Measurements from ENCODE around the gene REC8. TPM values are rescaled to one million over a fixed set of nuclear protein-coding genes. Genes with fewer than 3 reads are reported as not detected.

Gene REC8
- polyA plus RNA-seq, 4 donors, result 23.0 to 135 (median 40.7) TPM

DNA sequence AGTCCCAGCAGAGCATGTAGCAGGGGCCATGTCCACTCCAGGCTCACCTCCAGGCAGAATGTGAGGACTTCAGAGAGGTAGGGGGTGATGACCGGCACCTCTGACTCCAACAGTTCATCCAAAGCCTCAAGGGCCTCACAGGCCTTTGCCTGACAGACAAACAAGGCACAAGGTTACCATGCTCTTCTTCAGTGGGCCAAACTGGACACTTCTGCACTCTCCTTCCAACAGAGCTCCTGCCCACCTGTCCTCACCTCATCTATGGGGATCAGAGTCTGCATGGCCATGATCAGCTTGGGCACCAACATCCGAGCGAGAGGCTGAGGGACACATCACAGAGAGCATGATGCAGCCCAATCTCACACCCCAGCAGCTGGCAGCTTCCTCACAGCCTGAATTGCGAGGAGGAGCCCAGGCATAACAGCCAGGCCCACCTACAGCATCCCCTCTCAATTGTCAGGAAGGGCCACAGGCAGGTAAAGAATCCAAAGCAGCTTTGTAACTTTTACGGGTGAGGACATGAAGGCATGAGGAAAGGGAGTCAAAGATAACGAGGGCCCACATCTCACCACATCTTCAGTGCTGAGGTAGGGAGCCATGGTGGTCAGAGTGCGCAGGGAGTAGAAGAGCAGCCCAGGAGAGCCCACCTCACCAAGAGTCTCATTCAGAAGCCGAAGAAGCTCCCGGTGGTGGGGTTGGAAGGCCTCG lies 15.1 kb downstream of the REC8 start:
- no peak overlapping the region for H3K4me3 ChIP-seq (ENCODE audit: low read depth in 1 of 3, low read length in 3 of 3)
- WGBS, 3 donors, result 90 to 94% (median 92%) methylated on average over 9 to 10 of the region's 10 CpGs
- peaks cover 0 to 24% (median 6%) of the 10 kb centered on the region in 3 donors for H3K4me1 ChIP-seq (ENCODE audit: control insufficient read depth in 3 of 3, insufficient read depth in 2 of 3, low read depth in 1 of 3, low read length in 2 of 3)
- DNase-seq (no peak), FAIRE-seq (no peak)
- H3K27me3 ChIP-seq (ENCODE audit: control insufficient read depth in 3 of 3, insufficient read depth in 3 of 3, low read length in 3 of 3), result no peaks in the 10 kb centered on the region
- H3K9me3 ChIP-seq (ENCODE audit: control insufficient read depth in 2 of 2, insufficient read depth in 1 of 2, low read depth in 1 of 2, low read length in 1 of 2), result no peaks in the 10 kb centered on the region
- peaks cover 0 to 73% (median 10%) of the 10 kb centered on the region in 3 donors for H3K36me3 ChIP-seq (ENCODE audit: control insufficient read depth in 3 of 3, insufficient read depth in 2 of 3, low read depth in 1 of 3, low read length in 3 of 3)
- H3K27ac ChIP-seq (ENCODE audit: low read depth in 1 of 3, low read length in 2 of 3), result no peak overlapping the region

DNA sequence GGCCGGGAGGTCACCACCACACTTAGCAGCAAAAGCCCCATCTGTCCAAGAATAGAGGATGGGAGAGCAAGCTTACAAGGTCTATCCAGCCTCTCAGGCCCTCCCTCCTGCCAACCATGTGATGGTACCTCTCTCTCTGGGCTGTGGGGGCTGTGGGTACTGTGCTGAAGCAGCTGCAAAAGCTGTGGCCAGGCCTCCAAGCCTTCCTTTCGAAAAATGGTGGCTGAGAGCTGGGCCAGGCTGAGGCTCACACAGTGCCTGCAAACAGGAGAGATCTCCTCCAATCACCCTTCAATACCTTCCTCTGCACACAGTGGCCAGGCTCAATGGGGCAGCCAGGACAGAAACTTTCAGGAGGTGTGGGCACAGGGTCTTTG lies 15.6 kb downstream of the REC8 start:
- Histone ChIP-seq H3K9me3 (ENCODE audit: control insufficient read depth in 2 of 2, insufficient read depth in 1 of 2, low read depth in 1 of 2, low read length in 1 of 2) (no peaks in the 10 kb centered on the region), H3K27me3 (ENCODE audit: control insufficient read depth in 3 of 3, insufficient read depth in 3 of 3, low read length in 3 of 3) (no peaks in the 10 kb centered on the region), H3K4me3 (ENCODE audit: low read depth in 1 of 3, low read length in 3 of 3) (peak overlapping the region in 1 of 3 donors; percentile 80), H3K27ac (ENCODE audit: low read depth in 1 of 3, low read length in 2 of 3) (peak overlapping the region in 2 of 3 donors; percentile 8 to 84), H3K4me1 (ENCODE audit: control insufficient read depth in 3 of 3, insufficient read depth in 2 of 3, low read depth in 1 of 3, low read length in 2 of 3) (peaks cover 0 to 21% (median 6%) of the 10 kb centered on the region in 3 donors), H3K36me3 (ENCODE audit: control insufficient read depth in 3 of 3, insufficient read depth in 2 of 3, low read depth in 1 of 3, low read length in 3 of 3) (peaks cover 0 to 73% (median 10%) of the 10 kb centered on the region in 3 donors)
- DNase-seq (no peak), FAIRE-seq (no peak)
- WGBS, 3 donors, result 86 to 92% (median 90%) methylated on average over 2 of the region's 2 CpGs

DNA sequence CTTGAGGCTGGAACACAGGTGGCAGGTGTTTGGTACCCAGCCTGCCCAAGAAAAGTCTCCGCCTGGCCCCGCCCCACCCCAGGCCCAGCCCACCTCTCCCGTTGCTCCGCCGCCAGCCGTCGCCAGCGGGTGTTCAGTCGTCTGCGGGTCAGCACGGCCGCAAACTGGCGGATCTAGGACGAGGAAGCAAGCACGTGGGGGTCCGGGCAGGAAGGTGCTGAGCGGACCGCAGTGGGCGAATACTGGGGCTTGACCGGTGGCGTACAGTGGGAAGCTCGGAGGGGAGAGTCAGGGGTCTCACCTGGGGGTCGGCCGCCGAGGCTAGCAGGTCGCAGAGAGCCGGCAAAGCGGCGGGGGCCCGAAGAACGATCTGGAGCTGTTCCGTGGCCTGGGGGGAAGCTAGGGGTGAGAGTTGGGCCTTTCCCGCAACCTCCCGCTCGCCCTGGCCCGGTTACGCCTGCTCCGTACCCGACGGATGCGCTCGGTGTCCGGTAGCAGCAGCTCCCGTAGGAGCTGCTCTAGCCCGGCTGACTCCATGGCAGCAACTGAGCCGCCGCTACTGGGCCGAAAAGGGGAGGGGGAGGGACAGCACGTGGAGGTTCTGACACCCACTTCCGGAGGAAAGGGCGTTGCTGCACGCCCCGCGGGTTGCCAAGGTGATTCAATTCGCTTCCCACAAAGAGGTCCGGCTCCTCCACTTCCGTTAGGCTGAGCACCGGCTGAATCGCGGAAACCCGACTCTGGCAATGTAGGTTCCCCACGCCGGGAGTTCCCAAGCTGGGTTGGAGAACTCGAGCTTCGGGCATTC lies 16.6 kb downstream of the REC8 start, which contains the start of gene IPO4:
Gene IPO4, minus strand, starts transcription at position 566 of the 808 bp plus-strand sequence. Its CDS starts 29 bp downstream, at position 537.
- FAIRE-seq (no peak), DNase-seq (peak; percentile 96 to 97)
- H3K4me3 ChIP-seq (ENCODE audit: low read depth in 1 of 3, low read length in 3 of 3), result peak within 1 kb of the TSS; percentile 54 to 80 (median 70)
- peaks cover 0 to 21% (median 6%) of the 10 kb centered on the region in 3 donors for H3K4me1 ChIP-seq (ENCODE audit: control insufficient read depth in 3 of 3, insufficient read depth in 2 of 3, low read depth in 1 of 3, low read length in 2 of 3)
- 0% methylated on average over 59 to 65 of the region's 65 CpGs for WGBS, 3 donors
- peak within 1 kb of the TSS in 2 of 3 donors; percentile 74 to 84 for H3K27ac ChIP-seq (ENCODE audit: low read depth in 1 of 3, low read length in 2 of 3)
- H3K27me3 ChIP-seq (ENCODE audit: control insufficient read depth in 3 of 3, insufficient read depth in 3 of 3, low read length in 3 of 3), result no peaks in the 10 kb centered on the region
- peaks cover 0 to 71% (median 5%) of the 10 kb centered on the region in 3 donors for H3K36me3 ChIP-seq (ENCODE audit: control insufficient read depth in 3 of 3, insufficient read depth in 2 of 3, low read depth in 1 of 3, low read length in 3 of 3)
- H3K9me3 ChIP-seq (ENCODE audit: control insufficient read depth in 2 of 2, insufficient read depth in 1 of 2, low read depth in 1 of 2, low read length in 1 of 2), result no peaks in the 10 kb centered on the region

DNA sequence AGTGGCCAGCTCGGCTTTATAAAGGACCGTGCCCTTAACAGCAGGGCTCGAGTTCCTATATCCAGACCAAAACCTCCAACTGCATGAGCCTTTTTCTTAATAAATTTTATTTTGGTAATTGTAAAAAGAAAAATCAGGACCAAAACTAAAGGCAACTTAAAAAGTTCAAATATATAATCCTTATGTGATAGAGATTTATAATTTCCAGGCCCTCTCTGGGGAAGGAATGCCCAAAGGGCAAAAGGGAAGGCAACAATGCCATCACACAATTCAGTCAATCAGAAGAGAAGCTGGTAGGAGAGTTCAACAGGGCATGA lies 17.1 kb downstream of the REC8 start:
- Histone ChIP-seq H3K27me3 (ENCODE audit: control insufficient read depth in 3 of 3, insufficient read depth in 3 of 3, low read length in 3 of 3) (no peaks in the 10 kb centered on the region), H3K36me3 (ENCODE audit: control insufficient read depth in 3 of 3, insufficient read depth in 2 of 3, low read depth in 1 of 3, low read length in 3 of 3) (peaks cover 0 to 65% (median 4%) of the 10 kb centered on the region in 3 donors), H3K27ac (ENCODE audit: low read depth in 1 of 3, low read length in 2 of 3) (peak overlapping the region in 2 of 3 donors; percentile 42 to 44), H3K4me3 (ENCODE audit: low read depth in 1 of 3, low read length in 3 of 3) (peak overlapping the region in 1 of 3 donors; percentile 80), H3K9me3 (ENCODE audit: control insufficient read depth in 2 of 2, insufficient read depth in 1 of 2, low read depth in 1 of 2, low read length in 1 of 2) (no peaks in the 10 kb centered on the region), H3K4me1 (ENCODE audit: control insufficient read depth in 3 of 3, insufficient read depth in 2 of 3, low read depth in 1 of 3, low read length in 2 of 3) (peaks cover 0 to 22% (median 6%) of the 10 kb centered on the region in 3 donors)
- WGBS, 3 donors, result 0 to 4% (median 1%) methylated on average over 3 of the region's 3 CpGs
- FAIRE-seq (no peak), DNase-seq (no peak)

DNA sequence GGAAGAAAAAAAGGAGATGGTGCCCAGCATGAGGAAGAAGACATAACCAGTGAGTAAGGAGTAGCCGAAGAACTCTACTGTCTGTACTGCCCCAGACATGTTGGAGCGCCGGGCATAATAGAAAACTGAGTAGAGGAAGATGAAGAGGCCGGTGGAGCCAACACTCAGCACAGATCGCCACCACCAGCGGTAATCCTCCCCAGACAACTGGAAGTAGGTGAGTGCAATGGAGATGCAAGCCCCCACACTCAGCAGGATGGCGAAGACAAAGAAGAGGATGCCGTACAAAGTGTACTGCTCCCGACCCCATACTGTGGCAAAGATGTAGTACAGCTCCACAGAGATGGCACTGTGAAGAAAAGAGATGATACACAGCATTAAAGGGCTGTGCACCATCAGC lies 17.6 kb downstream of the REC8 start:
- no peak for FAIRE-seq
- Histone ChIP-seq H3K27me3 (ENCODE audit: control insufficient read depth in 3 of 3, insufficient read depth in 3 of 3, low read length in 3 of 3) (no peaks in the 10 kb centered on the region), H3K4me3 (ENCODE audit: low read depth in 1 of 3, low read length in 3 of 3) (no peak overlapping the region), H3K4me1 (ENCODE audit: control insufficient read depth in 3 of 3, insufficient read depth in 2 of 3, low read depth in 1 of 3, low read length in 2 of 3) (peaks cover 0 to 22% (median 6%) of the 10 kb centered on the region in 3 donors), H3K27ac (ENCODE audit: low read depth in 1 of 3, low read length in 2 of 3) (no peak overlapping the region), H3K36me3 (ENCODE audit: control insufficient read depth in 3 of 3, insufficient read depth in 2 of 3, low read depth in 1 of 3, low read length in 3 of 3) (peaks cover 0 to 61% (median 2%) of the 10 kb centered on the region in 3 donors), H3K9me3 (ENCODE audit: control insufficient read depth in 2 of 2, insufficient read depth in 1 of 2, low read depth in 1 of 2, low read length in 1 of 2) (no peaks in the 10 kb centered on the region)
- DNase-seq, result no peak
- WGBS, 3 donors, result 94 to 96% (median 95%) methylated on average over 9 of the region's 9 CpGs

DNA sequence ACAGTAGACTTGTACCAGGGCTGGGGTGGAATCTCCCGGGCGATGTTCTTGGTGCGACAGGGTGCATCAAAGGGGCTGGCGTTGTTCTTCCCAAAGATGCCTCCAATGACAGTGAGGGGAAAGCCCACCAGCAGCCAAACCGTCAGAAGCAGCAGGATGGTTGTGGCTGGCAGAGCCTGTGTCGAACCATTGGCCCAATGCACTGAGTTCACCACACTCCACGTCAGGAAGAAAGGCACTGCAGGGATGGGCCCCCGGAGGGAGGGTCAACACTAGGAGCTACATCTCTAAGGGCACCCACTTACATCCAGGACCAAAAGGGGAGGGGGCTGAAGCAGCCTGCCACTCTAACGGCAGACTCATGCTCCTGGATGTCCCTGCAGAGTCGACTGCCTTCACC lies 18.5 kb downstream of the REC8 start:
- FAIRE-seq, result no peak
- peaks cover 0 to 51% (median 2%) of the 10 kb centered on the region in 3 donors for H3K36me3 ChIP-seq (ENCODE audit: control insufficient read depth in 3 of 3, insufficient read depth in 2 of 3, low read depth in 1 of 3, low read length in 3 of 3)
- 86 to 94% (median 89%) methylated on average over 10 of the region's 10 CpGs for WGBS, 3 donors
- no peak overlapping the region for H3K27ac ChIP-seq (ENCODE audit: low read depth in 1 of 3, low read length in 2 of 3)
- no peaks in the 10 kb centered on the region for H3K9me3 ChIP-seq (ENCODE audit: control insufficient read depth in 2 of 2, insufficient read depth in 1 of 2, low read depth in 1 of 2, low read length in 1 of 2)
- H3K4me3 ChIP-seq (ENCODE audit: low read depth in 1 of 3, low read length in 3 of 3), result no peak overlapping the region
- DNase-seq, result no peak
- peaks cover 0 to 26% (median 6%) of the 10 kb centered on the region in 3 donors for H3K4me1 ChIP-seq (ENCODE audit: control insufficient read depth in 3 of 3, insufficient read depth in 2 of 3, low read depth in 1 of 3, low read length in 2 of 3)
- H3K27me3 ChIP-seq (ENCODE audit: control insufficient read depth in 3 of 3, insufficient read depth in 3 of 3, low read length in 3 of 3), result no peaks in the 10 kb centered on the region

DNA sequence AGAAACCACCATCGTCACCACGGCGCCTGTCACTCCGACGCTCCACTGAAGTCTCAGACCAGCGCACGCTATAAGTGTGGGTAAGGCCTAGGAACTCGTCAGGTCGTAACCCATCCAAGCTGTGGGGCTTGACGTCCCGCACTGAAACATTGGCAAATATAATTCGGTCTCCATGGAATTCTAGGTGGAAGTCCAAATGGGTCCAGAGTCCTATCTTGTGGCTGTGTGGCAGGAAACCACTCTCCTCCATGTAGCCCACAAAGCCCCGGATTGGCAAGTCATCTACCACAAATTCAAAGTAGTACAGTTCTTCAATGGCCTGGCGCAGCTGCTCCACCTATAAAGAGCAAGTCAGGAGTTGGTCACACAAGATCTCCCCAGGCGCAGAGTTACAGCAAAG lies 21.1 kb downstream of the REC8 start:
- Histone ChIP-seq H3K9me3 (ENCODE audit: control insufficient read depth in 2 of 2, insufficient read depth in 1 of 2, low read depth in 1 of 2, low read length in 1 of 2) (no peaks in the 10 kb centered on the region), H3K27me3 (ENCODE audit: control insufficient read depth in 3 of 3, insufficient read depth in 3 of 3, low read length in 3 of 3) (no peaks in the 10 kb centered on the region), H3K4me1 (ENCODE audit: control insufficient read depth in 3 of 3, insufficient read depth in 2 of 3, low read depth in 1 of 3, low read length in 2 of 3) (peaks cover 0 to 23% (median 5%) of the 10 kb centered on the region in 3 donors), H3K36me3 (ENCODE audit: control insufficient read depth in 3 of 3, insufficient read depth in 2 of 3, low read depth in 1 of 3, low read length in 3 of 3) (peaks cover 0 to 27% (median 2%) of the 10 kb centered on the region in 3 donors), H3K4me3 (ENCODE audit: low read depth in 1 of 3, low read length in 3 of 3) (no peak overlapping the region), H3K27ac (ENCODE audit: low read depth in 1 of 3, low read length in 2 of 3) (no peak overlapping the region)
- DNase-seq (no peak), FAIRE-seq (no peak)
- WGBS, 3 donors, result 93 to 95% (median 94%) methylated on average over 15 of the region's 15 CpGs

DNA sequence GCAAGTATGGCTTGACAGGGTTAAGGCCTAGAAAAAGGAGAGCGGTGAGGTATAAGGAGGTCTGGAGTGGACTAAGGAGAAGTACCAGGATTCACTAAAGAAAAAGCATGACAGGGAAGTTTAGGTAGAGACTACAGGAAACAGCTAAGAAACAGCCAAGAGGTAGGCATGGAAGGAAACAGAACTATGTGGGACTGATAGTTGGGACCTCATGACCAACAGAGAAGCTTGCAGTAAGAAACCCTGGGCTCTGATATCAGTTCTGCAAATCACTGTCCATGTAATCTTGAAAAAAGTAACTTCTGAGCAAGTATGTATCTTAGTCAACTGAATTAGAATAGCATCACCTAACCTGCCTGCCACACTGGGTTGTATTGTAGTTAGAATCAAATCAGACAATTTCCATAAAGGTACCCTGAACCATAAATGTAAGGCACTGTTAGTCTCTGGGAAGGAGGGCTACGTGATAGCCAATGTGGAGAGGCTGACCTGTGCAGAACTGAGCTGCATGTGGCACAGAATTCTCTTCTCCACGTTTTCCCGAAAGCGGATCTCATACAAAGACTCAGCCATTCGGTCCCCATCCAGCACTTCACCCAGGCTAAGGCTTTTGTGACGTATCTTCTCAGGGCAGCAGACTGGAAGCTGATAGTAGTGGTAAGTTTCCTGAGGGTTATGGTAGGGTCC lies 22.4 kb downstream of the REC8 start:
- no peaks in the 10 kb centered on the region for H3K27me3 ChIP-seq (ENCODE audit: control insufficient read depth in 3 of 3, insufficient read depth in 3 of 3, low read length in 3 of 3)
- H3K4me1 ChIP-seq (ENCODE audit: control insufficient read depth in 3 of 3, insufficient read depth in 2 of 3, low read depth in 1 of 3, low read length in 2 of 3), result peaks cover 0 to 26% (median 5%) of the 10 kb centered on the region in 3 donors
- WGBS, 3 donors, result 83 to 87% (median 84%) methylated on average over 7 of the region's 7 CpGs

More for the DNA sequence above, 22.4 kb downstream of the REC8 start:
- H3K27ac ChIP-seq (ENCODE audit: low read depth in 1 of 3, low read length in 2 of 3), result peak overlapping the region in 1 of 3 donors; percentile 99
- no peak for DNase-seq
- no peak for FAIRE-seq
- H3K36me3 ChIP-seq (ENCODE audit: control insufficient read depth in 3 of 3, insufficient read depth in 2 of 3, low read depth in 1 of 3, low read length in 3 of 3), result peaks cover 2 to 33% (median 2%) of the 10 kb centered on the region in 3 donors
- peak overlapping the region; percentile 65 to 96 (median 86) for H3K4me3 ChIP-seq (ENCODE audit: low read depth in 1 of 3, low read length in 3 of 3)
- no peaks in the 10 kb centered on the region for H3K9me3 ChIP-seq (ENCODE audit: control insufficient read depth in 2 of 2, insufficient read depth in 1 of 2, low read depth in 1 of 2, low read length in 1 of 2)
